Fibroblast of skin of left quadriceps (primary cell): Measurements from ENCODE around the gene UNC79.
A peak's percentile ranks its signal among the peaks of the same experiment; 100 is the strongest.
"Not testable (repeated sequence)": the region's sequence is repeated elsewhere in the genome, so short reads cannot be mapped to it uniquely, and the experiment has no call there.

Experiments
- DNase-seq, 2 experiments: peaks; one replicate each; pipeline ENCODE4 v3.0.0-alpha.2; 2013; ENCODE audit warnings: low read depth in 2 of 2

UNC79 gene

DNA sequence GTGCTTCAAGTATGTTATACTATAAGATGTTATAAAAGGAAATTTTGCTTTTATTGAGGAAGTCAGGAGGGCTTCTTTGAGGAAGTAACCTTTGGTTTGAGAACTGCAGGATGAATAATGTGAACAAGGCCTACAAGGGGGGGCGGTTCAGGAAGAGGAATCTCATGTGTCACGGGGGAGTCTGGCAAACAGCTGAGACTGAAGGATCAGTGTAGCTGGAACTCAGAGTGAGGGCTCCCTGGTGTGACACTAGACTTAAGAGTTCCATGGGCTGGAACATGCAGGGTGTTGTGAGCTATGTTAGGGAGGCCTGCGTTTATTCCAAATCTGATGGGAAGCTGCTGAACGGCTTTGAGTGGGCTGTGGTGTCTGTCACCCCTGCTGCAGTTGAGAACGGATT lies 62.3 kb downstream of the UNC79 start:
- no peak for DNase-seq

GRCh38 chr14:93493622-93494021 lies 62.9 kb downstream of the UNC79 start:
- DNase-seq = not testable (repeated sequence)

GRCh38 chr14:93496856-93497741 lies 66.4 kb downstream of the UNC79 start:
- no peak for DNase-seq

GRCh38 chr14:93510056-93510455 lies 79.3 kb downstream of the UNC79 start:
- DNase-seq = no peak

DNA sequence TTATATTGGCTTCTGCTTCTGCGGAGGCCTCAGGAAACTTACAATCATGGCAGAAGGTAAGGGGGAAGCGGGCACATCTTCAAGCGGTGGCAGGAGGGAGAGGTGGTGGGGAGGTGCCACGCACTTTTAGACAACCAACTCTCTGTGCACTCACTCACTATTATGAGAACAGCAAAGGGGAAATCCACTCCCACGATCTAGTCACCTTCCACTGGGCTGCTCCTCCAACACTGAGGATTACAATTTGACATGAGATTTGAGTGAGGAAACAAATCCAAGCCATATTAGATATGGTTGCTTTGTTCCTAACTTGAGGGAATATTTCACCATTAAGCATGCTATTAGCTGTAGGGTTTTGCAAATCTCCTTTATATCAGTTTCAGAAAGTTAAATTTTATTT lies 80.3 kb downstream of the UNC79 start:
- no peak for DNase-seq

GRCh38 chr14:93520053-93520607 lies 89.4 kb downstream of the UNC79 start:
- no peak for DNase-seq

- DNase-seq = no peak
Measured at GRCh38 chr14:93522221-93522620, 91.5 kb downstream of the UNC79 start.

DNA sequence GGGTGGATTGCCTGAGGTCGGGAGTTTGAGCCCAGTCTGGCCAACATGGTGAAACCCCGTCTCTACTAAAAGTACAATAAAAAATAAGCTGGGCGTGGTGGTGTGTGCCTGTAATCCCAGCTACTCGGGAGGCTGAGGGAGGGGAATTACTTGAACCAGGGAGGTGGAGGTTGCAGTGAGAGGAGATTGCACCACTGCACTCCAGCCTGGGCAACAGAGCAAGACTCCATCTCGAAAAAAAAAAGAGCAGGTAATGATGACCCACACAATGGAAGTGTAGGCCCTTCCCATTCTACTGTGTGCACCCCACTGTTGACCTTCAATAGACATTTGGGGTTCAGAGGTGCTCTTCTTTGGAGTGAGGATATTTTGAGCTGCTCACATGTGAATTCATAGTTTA lies 94.5 kb downstream of the UNC79 start:
- DNase-seq = not testable (repeated sequence)

DNA sequence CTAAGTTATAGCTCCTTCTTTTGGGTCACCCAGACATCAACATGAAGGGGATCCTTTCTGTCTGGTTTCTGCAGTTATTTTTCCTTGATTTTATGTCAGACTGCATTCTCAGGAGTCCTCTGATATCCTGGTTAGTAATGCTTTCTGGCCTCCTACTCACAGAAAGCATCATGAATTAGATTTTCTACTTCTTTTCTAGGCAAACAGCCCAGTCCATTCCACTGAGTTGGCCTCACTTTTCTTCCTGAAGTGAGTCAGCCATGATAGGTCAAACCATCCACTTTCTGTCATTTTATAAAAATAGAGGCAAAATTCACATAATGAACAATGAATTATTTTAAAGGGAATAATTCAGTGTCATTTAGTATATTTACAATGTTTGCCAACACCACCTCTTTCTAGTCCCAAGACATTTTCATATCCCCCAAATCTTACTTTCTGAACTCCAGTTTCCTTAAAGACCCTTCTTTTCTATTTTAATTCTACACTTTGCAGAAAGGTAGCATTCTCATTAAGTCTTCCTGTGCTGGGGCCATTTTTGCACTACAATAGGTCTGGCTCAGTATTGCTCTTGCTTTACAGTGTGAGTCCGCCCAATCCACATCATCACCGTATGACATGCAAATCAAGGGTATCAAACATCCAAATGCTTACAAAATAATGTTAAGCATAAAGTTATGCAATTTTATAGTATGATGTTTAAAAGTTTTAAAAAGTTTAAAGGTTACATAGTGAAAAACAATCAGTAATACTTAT lies 95.1 kb downstream of the UNC79 start:
- peak in 1 of 2 experiments; percentile 1 for DNase-seq

GRCh38 chr14:93527203-93527607 lies 96.5 kb downstream of the UNC79 start:
- no peak for DNase-seq

GRCh38 chr14:93528884-93529558 lies 98.3 kb downstream of the UNC79 start:
- DNase-seq = no peak

DNA sequence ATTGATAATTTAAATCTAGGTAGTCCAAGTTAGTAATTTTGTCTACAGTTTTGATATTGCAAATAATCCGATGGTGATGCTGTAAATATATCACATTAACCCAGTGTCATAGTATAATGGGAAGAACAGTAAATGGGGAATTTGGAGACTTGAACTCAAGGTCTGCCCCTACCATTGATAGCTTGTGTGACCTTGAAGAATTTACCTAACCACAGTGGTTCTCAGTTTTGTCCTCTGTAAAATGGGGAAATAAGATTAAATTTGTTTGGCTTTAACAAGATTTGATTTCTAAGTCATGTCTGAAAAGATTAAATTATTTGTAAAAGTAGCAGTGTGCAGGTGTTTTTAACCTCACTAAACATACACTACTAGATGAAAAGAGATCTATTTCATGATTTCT lies 100.9 kb downstream of the UNC79 start:
- no peak for DNase-seq

DNA sequence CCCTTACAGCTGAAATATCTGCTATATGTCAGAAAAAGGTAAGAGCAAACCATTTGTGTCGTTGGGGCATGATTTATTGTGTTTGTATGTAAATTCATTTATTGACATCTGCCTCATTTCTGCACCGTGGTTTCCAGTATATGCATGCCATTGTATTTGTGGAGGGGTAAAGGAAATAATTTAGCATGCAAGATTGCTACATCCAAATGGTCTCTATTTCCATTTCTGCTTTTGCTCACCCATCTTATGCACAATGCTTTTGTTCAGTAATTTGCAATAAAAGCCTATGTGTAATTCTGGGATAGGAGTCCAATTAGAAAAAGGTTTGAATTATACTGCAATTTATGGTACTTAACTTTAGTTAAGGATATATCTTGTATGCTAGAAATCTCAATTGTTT lies 101.8 kb downstream of the UNC79 start:
- no peak for DNase-seq

- no peak for DNase-seq
Measured at GRCh38 chr14:93533437-93533836, 102.7 kb downstream of the UNC79 start.

DNA sequence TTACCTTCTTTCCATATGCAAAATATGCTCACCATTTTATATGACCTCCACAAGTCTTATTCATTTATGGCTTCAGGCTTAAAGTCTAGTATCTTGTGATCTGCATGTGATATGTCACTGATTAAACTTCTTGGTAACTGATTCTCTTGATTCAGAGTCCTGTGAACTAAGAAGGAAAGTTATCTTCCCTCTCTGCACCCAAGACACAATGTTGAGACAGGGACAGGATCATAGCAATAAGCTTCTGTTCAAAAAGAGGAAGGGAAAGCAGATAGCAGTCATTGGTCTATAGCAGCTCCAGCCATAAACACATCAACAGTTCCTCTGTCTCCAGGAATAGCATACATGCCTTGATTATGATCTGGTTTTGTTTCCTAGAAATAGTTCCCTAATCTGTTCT lies 103.1 kb downstream of the UNC79 start:
- DNase-seq = no peak

DNA sequence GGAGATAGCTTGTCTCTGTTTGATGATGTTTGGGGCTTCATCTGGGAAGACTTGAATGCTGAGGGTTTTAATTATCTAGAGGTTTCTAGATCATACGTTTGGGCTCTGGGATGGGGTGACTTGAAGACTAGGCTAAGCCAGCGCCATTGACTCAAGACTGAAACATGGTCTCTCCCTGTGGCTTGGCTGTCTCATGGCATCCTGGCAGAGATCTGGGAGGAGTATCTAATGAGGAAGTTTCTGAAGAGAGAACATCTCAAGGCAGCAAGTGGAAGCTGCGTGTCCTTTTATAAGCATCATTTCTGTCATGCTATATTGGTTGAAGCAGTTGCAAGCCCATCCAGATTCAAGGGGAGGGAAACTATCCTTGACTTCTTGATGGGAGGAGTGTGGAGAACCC lies 104.8 kb downstream of the UNC79 start:
- DNase-seq = no peak

- DNase-seq = no peak
Measured at GRCh38 chr14:93536945-93537344, 106.2 kb downstream of the UNC79 start.

DNA sequence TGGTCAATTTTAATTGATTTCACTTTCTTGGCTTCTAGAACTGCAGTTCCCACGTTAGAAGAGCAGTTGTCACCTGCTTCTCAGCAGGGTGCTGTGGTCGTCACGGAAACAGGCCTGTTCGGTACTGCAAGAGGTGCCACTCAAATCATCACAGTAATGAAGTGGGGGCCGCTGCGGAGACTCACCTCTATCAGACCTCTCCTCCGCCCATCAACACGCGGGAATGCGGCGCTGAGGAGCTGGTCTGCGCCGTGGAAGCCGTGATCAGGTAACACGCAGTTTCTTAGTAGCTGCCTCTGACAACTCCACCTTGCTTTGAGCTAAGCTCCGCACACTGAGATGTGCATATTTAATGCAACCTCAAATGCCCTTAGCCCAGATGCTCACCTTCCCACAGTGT lies 107.2 kb downstream of the UNC79 start:
- DNase-seq = no peak

DNA sequence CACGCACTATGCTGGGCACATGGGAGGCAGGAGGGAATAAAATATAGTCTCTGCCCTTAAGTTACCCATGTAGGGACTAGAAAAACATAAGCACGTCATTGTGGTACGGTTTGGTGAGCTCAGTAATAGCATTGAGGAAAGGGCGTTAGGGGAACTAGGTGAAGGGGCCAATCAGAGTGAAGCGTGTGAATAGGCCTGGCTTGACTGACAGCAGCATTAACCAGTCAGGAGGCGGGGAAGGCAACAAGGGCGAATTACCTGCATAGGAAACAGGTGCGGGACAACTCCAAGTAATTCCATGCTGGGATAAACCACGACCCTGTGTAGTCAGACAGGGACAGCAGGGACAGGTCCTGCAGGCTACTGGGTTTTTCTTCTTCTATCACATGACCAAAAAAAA lies 107.7 kb downstream of the UNC79 start:
- no peak for DNase-seq

GRCh38 chr14:93540235-93540634 lies 109.5 kb downstream of the UNC79 start:
- no peak for DNase-seq

- DNase-seq = peak; percentile 1 to 4
Measured at GRCh38 chr14:93543766-93544165, 113.0 kb downstream of the UNC79 start.

DNA sequence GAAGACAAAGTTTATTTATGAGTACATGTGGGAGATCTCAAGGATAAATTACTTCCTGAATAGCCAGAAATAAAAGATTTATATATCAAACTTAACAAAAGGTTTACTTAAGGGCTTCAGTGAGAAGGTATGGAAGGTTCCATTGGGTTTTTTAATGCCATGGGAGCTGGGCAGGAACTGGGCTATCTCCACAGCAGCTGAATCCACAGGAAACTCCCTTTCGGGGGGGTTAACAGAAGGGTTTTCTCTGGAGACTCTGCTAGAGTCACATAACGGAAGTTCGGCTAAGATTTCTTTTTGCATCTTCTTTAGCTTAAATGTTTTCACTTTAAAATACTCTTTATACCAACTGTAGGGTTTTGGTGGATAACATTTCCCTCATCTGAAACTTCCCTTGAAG lies 113.5 kb downstream of the UNC79 start:
- no peak for DNase-seq
